Activated CD8-positive, alpha-beta memory T cell treated with anti-CD3 and anti-CD28 coated beads for 48 hours (primary cell): ENCODE data around the gene PLB1.
"Not testable (repeated sequence)": the region's sequence is repeated elsewhere in the genome, so short reads cannot be mapped to it uniquely, and the experiment has no call there.

Source experiments
- DNase-seq, 3 experiments: peaks; one replicate each; pipeline ENCODE4 v3.0.0-alpha.2; 2020; ENCODE audit warnings: low read depth in 2 of 3, low spot score in 2 of 3

The PLB1 gene

GRCh38 chr2:28533044-28533680 is 37.3 kb downstream of the PLB1 start:
- DNase-seq, result no peak

DNA sequence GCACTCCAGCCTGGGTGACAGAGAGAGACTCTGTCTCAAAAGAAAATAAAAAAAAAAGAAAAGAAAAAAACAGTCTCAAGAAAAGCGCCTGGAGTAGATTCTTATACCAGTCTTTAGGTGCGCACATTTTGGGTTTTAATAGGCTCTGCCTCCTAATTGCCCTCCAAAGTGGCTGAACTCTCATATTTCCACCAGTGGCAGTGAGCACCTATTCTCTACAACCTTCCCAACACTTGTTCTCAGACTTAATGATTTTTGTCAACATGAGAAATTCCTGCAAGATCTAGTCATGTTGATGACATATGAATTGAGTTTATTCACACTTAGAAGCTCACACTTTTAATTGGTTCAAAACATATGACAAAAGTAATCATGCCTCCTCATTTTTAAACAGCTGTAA is 39.0 kb downstream of the PLB1 start:
- no peak for DNase-seq

DNA sequence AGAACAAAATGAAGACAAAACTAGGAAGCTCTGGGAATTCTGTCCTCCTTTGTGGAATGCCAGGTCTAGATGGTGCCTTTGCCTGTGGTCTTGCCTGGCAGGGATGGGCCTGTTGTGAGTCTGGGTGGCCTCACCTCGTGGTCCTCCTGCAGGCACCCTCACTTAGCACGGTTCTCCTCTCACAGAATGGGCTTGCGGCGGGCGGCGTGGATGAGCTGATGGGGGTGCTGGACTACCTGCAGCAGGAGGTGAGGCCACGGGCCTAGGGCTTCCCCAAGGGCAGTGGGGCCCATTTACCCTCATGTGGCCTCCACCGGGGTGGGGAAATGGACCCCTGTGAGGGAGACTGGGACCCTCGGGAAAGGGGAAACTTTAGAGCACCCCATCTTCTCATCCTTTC is 42.3 kb downstream of the PLB1 start:
- no peak for DNase-seq

DNA sequence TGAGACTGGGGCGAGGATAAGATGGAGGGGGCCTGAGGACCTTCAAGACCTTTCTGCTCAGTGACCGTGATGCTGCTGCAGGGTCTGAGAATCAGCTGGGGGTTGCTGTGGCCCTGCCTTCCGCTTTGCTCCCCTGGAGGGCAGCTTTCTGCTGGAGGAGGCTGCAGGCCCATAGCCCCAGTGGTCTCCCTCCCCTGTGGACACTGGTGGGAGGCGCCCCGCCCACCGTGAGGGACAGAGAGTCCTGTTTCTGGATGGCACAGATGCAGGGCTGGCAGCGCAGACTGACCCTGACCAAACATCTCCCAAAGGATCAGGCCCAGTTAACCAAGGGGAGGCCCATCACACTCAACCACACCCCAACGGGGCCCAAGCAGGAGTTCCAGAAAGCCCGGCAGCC is 42.8 kb downstream of the PLB1 start:
- no peak for DNase-seq

GRCh38 chr2:28539118-28539541 is 43.3 kb downstream of the PLB1 start:
- DNase-seq, result no peak

GRCh38 chr2:28543316-28544035 is 47.6 kb downstream of the PLB1 start:
- DNase-seq, result no peak

- DNase-seq, result no peak
Measured at GRCh38 chr2:28544036-28544346, 48.1 kb downstream of the PLB1 start.

DNA sequence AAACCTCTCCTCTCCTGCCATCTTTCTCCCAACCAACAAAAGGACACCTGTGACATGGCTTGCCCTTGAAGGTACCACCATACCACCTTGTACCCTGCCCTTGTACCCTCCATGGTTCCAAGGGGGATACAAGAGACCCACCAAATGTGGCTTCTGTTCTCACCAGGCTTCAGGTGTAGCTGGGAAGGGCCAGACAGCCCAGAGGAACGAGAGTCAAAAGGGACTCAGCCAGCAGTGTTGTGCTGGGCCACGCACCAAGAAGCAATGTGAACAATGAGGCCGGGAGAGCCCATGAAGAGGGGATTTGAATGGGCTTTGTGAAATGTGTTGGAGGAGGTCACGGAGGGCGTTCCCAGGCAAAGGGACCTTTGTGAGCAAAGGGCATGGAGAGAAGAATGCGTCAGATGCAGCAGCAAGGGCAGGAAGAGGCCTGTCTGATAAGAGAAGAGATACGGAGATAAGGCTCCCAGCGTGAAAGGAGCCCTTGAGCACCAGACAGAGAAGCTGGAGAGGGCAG is 48.6 kb downstream of the PLB1 start:
- no peak for DNase-seq

GRCh38 chr2:28544922-28545589 is 49.2 kb downstream of the PLB1 start:
- no peak for DNase-seq

- DNase-seq, result no peak
Measured at GRCh38 chr2:28545590-28546200, 49.8 kb downstream of the PLB1 start.

- no peak for DNase-seq
Measured at GRCh38 chr2:28546242-28546641, 50.4 kb downstream of the PLB1 start.

GRCh38 chr2:28547223-28547860 is 51.5 kb downstream of the PLB1 start:
- no peak for DNase-seq

- DNase-seq, result no peak
Measured at GRCh38 chr2:28547906-28548600, 52.2 kb downstream of the PLB1 start.

GRCh38 chr2:28550345-28550744 is 54.5 kb downstream of the PLB1 start:
- not testable (repeated sequence) for DNase-seq

GRCh38 chr2:28552045-28552823 is 56.4 kb downstream of the PLB1 start:
- DNase-seq, result no peak

- DNase-seq, result no peak
Measured at GRCh38 chr2:28556303-28556702, 60.4 kb downstream of the PLB1 start.

DNA sequence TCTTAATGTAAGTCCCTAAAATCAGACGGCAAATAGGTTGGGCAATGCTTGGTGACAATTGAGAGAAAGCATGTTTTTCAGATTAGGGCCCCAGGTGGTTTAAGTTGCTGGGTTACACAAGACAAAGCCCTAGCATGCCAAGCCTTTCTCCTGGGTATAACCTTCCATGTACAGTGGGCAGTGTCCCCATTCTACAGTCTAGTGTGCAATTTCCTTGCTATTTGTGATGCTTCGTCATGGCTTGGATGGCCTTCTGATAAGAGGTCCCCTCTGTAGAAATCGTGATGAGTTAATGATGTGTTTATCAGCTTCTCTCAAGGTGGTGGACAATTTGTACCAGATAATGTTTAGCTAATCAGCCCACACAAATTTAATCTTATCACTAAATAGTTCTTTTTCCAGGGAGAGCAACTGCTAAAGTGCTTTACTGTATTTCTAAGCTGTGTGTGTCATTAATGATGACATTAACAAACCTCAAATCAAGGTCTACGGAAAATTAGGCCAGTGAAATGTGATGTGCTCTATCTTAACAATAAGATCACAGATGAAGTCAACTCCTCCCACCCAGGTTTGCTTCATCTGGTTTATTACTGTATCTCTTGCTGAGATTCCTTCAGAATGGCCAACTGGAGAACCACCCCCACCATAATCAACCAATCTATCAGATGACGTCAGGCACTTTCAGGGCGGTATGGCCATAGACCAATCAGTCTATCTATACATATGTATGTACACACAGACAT is 61.7 kb downstream of the PLB1 start:
- no peak for DNase-seq

DNA sequence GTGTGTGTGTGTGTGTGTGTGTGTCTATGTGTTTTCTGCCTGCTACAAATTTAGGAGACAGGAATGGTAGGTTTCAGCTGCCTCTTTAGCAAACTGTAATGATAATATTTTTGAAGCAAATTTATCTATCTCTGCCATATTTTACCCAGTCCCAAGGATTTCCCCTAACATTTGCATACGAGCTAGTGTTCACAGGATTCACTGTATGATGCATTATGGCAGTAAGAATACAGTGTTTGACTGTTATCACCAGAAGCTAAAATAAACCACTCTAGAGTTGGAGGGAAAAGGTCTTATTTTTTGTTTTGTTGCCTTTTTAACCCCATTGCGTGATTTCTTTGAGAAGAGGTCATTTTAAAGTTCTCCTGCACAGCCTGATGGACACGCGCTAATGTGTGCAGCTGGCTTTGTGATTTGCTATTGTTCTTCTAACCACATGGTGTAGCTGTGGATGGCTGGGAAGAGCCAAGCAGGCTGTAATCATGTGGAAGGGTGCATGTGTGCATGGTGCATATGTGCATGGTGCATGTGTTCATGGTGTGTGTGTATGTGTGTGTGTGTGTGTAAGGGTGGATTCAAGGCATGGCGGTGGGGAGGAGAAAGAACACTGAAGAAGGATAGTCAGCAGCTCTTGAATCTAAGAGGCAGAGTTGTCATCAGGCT is 62.4 kb downstream of the PLB1 start:
- no peak for DNase-seq

DNA sequence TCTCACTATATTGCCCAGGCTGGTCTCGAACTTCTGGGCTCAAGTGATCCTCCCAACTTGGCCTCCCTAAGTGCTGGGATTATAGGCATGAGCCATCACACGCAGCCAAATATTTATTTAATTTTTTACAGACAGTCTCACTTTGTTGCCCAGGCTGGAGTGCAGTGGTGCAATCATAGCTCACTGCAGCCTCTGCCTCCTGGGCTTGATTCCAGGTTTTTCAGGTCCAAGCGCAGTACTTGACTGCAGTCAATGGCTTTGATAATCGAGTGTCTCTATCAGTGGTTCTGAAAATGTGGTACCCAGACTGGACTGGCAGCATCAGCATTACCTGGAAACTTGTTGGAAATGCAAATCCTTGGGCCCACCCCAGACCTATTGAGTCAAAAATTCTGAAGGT is 63.1 kb downstream of the PLB1 start:
- DNase-seq, result no peak
